Non-pigmented ciliary epithelial cell (primary cell): ENCODE results near the gene UBE3B.
"Not testable (repeated sequence)": the region's sequence is repeated elsewhere in the genome, so short reads cannot be mapped to it uniquely, and the experiment has no call there.

Source experiments
- DNase-seq: peaks from one replicate; pipeline ENCODE4 v3.0.0-alpha.2; 2010; ENCODE audit warnings: low read depth

The UBE3B gene

GRCh38 chr12:109473526-109474270 is 3.7 kb upstream of the UBE3B start:
- not testable (repeated sequence) for DNase-seq

GRCh38 chr12:109475121-109475520 is 2.3 kb upstream of the UBE3B start:
- DNase-seq = no peak

GRCh38 chr12:109475993-109476806 is 1.2 kb upstream of the UBE3B start:
- DNase-seq = no peak

GRCh38 chr12:109476807-109477184 is 638 bp upstream of the UBE3B start:
- no peak for DNase-seq

GRCh38 chr12:109477963-109478315 is 505 bp downstream of the UBE3B start:
- no peak for DNase-seq

- DNase-seq = no peak
These were observed 2.3 kb downstream of the UBE3B start for GRCh38 chr12:109479761-109480160.

GRCh38 chr12:109480356-109480755 is 2.9 kb downstream of the UBE3B start:
- DNase-seq = no peak

- DNase-seq = no peak
These were observed 4.4 kb downstream of the UBE3B start for GRCh38 chr12:109481863-109482262.

- no peak for DNase-seq
These were observed 5.1 kb downstream of the UBE3B start for GRCh38 chr12:109482491-109482890.

GRCh38 chr12:109482894-109483293 is 5.5 kb downstream of the UBE3B start:
- no peak for DNase-seq

GRCh38 chr12:109483346-109483745 is 5.9 kb downstream of the UBE3B start:
- no peak for DNase-seq

GRCh38 chr12:109485201-109485600 is 7.8 kb downstream of the UBE3B start:
- DNase-seq = no peak

- no peak for DNase-seq
These were observed 10.0 kb downstream of the UBE3B start for GRCh38 chr12:109487181-109488050.

GRCh38 chr12:109488051-109488665 is 10.7 kb downstream of the UBE3B start:
- no peak for DNase-seq

GRCh38 chr12:109489016-109489954 is 11.9 kb downstream of the UBE3B start:
- DNase-seq = no peak

- DNase-seq = no peak
These were observed 12.6 kb downstream of the UBE3B start for GRCh38 chr12:109489955-109490565.

GRCh38 chr12:109491671-109492070 is 14.2 kb downstream of the UBE3B start:
- no peak for DNase-seq

- DNase-seq = no peak
These were observed 14.9 kb downstream of the UBE3B start for GRCh38 chr12:109492371-109492770.

- no peak for DNase-seq
These were observed 15.7 kb downstream of the UBE3B start for GRCh38 chr12:109493090-109493489.

GRCh38 chr12:109493938-109494337 is 16.5 kb downstream of the UBE3B start:
- DNase-seq = no peak
